ENCODE measurements around the gene IMPDH1. TPM values are rescaled to one million over a fixed set of nuclear protein-coding genes. Genes with fewer than 3 reads are reported as not detected.

IMPDH1 gene
- total RNA-seq, 1 experiment from 2014 or later, result 119 TPM

GRCh38 chr7:128359336-128359735 is 50.4 kb downstream of the IMPDH1 start:
- Histone ChIP-seq H3K36me3 (ENCODE audit: low read depth) (0 out of 2 replicates have a peak, but pooled peaks cover 4% of the 10 kb centered on the region), H4K20me1 (ENCODE audit: insufficient read depth) (no peaks in the 10 kb centered on the region), H3K9me3 (ENCODE audit: insufficient read depth, low read depth) (no peaks in the 10 kb centered on the region), H3K4me2 (no peak overlapping the region), H3K79me2 (ENCODE audit: low read depth) (no peaks in the 10 kb centered on the region), H3K4me3 (no peak overlapping the region), H3K27ac (no peak overlapping the region), H3K9me2 (ENCODE audit: insufficient read depth) (no peaks in the 10 kb centered on the region), H2AFZ (no peak overlapping the region), H3K27me3 (ENCODE audit: insufficient read depth, low read depth) (peaks cover 10% of the 10 kb centered on the region; the same call in 1 of the 2 replicates), H3F3A (ENCODE audit: insufficient read depth, low read depth) (peaks cover 8% of the 10 kb centered on the region; the same call in 1 of the 2 replicates), H3K4me1 (replicated peaks; ENCODE audit: insufficient read depth) (peaks cover 36% of the 10 kb centered on the region)
- no peak for TF ChIP-seq CTCF (conservative IDR thresholded peaks at IDR 0.05)
- TF ChIP-seq EZH2 (IDR thresholded peaks at IDR 0.05; ENCODE audit: low read depth), result no peak
- CTCF ChIA-PET, result no interaction called here
- intact Hi-C loops (cut with micrococcal nuclease; ENCODE audit: unreplicated experiment), result no loop called here
- no TSS peak for BruUV-seq (replicated peaks)
- no peak for DNase-seq
- POLR2A ChIA-PET (ENCODE audit: unreplicated experiment), result no interaction called here

- H4K20me1 ChIP-seq (ENCODE audit: insufficient read depth), result no peaks in the 10 kb centered on the region
- peaks cover 8% of the 10 kb centered on the region; the same call in 1 of the 2 replicates for H3F3A ChIP-seq (ENCODE audit: insufficient read depth, low read depth)
- TF ChIP-seq CTCF (conservative IDR thresholded peaks at IDR 0.05), result no peak
- no peak for TF ChIP-seq EZH2 (IDR thresholded peaks at IDR 0.05; ENCODE audit: low read depth)
- no peak for DNase-seq
- H3K4me3 ChIP-seq, result no peak overlapping the region
- no peak overlapping the region for H2AFZ ChIP-seq
- BruUV-seq (replicated peaks), result no TSS peak
- 0 out of 2 replicates have a peak, but pooled peaks cover 4% of the 10 kb centered on the region for H3K36me3 ChIP-seq (ENCODE audit: low read depth)
- peak overlapping the region; percentile 65 for H3K4me2 ChIP-seq
- ChIA-PET CTCF (interaction anchor here (0.6 to 1.2 kb wide), 2 partner anchors 11 to 22 kb away, joined by 4 to 5 read pairs; no protein-coding TSS in a partner anchor), POLR2A (ENCODE audit: unreplicated experiment) (no interaction called here)
- H3K27me3 ChIP-seq (ENCODE audit: insufficient read depth, low read depth), result peaks cover 10% of the 10 kb centered on the region; the same call in 1 of the 2 replicates
- intact Hi-C loops (cut with micrococcal nuclease; ENCODE audit: unreplicated experiment), result no loop called here
- no peaks in the 10 kb centered on the region for H3K9me3 ChIP-seq (ENCODE audit: insufficient read depth, low read depth)
- no peaks in the 10 kb centered on the region for H3K79me2 ChIP-seq (ENCODE audit: low read depth)
- no peaks in the 10 kb centered on the region for H3K9me2 ChIP-seq (ENCODE audit: insufficient read depth)
- peak overlapping the region; percentile 69; the same call in 1 of the 2 replicates for H3K27ac ChIP-seq
- peaks cover 36% of the 10 kb centered on the region for H3K4me1 ChIP-seq (replicated peaks; ENCODE audit: insufficient read depth)
Measured at GRCh38 chr7:128358233-128358632, 51.5 kb downstream of the IMPDH1 start.

GRCh38 chr7:128357217-128357613 is 52.6 kb downstream of the IMPDH1 start:
- Histone ChIP-seq H3K4me2 (peak overlapping the region; percentile 65), H3K36me3 (ENCODE audit: low read depth) (0 out of 2 replicates have a peak, but pooled peaks cover 4% of the 10 kb centered on the region), H3K27me3 (ENCODE audit: insufficient read depth, low read depth) (peaks cover 6% of the 10 kb centered on the region; the same call in 1 of the 2 replicates), H3K4me3 (no peak overlapping the region), H3K9me3 (ENCODE audit: insufficient read depth, low read depth) (no peaks in the 10 kb centered on the region), H3F3A (ENCODE audit: insufficient read depth, low read depth) (peaks cover 8% of the 10 kb centered on the region; the same call in 1 of the 2 replicates), H3K9me2 (ENCODE audit: insufficient read depth) (no peaks in the 10 kb centered on the region), H3K27ac (peak overlapping the region; percentile 73), H4K20me1 (ENCODE audit: insufficient read depth) (no peaks in the 10 kb centered on the region), H2AFZ (0 out of 2 replicates have a peak overlapping the region, but pooled peaks have one; percentile 7), H3K4me1 (replicated peaks; ENCODE audit: insufficient read depth) (peaks cover 36% of the 10 kb centered on the region), H3K79me2 (ENCODE audit: low read depth) (no peaks in the 10 kb centered on the region)
- ChIA-PET CTCF (interaction anchor here (1.2 kb wide), 1 partner anchor 10 kb away, joined by 5 read pairs; no protein-coding TSS in a partner anchor), POLR2A (ENCODE audit: unreplicated experiment) (interaction anchor here (0.5 kb wide), 1 partner anchor 382 kb away, joined by 5 read pairs; no protein-coding TSS in a partner anchor)
- no peak for TF ChIP-seq EZH2 (IDR thresholded peaks at IDR 0.05; ENCODE audit: low read depth)
- TF ChIP-seq CTCF (conservative IDR thresholded peaks at IDR 0.05), result no peak
- intact Hi-C loops (cut with micrococcal nuclease; ENCODE audit: unreplicated experiment), result no loop called here
- DNase-seq, result peak; percentile 53 to 84
- BruUV-seq (replicated peaks), result no TSS peak

Data from PC-9 (cell line).